Neuronal stem cell (in vitro differentiated cells): ENCODE data around the gene HES1.

ENCODE experiments used
- DNase-seq: peaks from one replicate; pipeline ENCODE4 v3.0.0-alpha.2; 2013; ENCODE audit warnings: low spot score
- H2AFZ ChIP-seq: one replicate; pipeline ENCODE4 v1.6.1; 2013; ENCODE audit warnings: mild to moderate bottlenecking, low read length, inconsistent platforms
- H2AK5ac ChIP-seq: 2 replicates; pipeline ENCODE4 v1.6.1; 2013; ENCODE audit warnings: low read depth, mild to moderate bottlenecking, inconsistent platforms, low read length, moderate library complexity, mixed read lengths
- H2BK120ac ChIP-seq: 2 replicates; pipeline ENCODE4 v1.6.1; 2013; ENCODE audit warnings: low read depth, mild to moderate bottlenecking, inconsistent platforms, low read length, moderate library complexity, mixed read lengths
- H2BK12ac ChIP-seq: one replicate; pipeline ENCODE4 v1.6.1; 2013; ENCODE audit warnings: low read length, inconsistent platforms
- H2BK15ac ChIP-seq: 2 replicates; pipeline ENCODE4 v1.6.1; 2013; ENCODE audit warnings: mild to moderate bottlenecking, low read length, inconsistent platforms, mixed read lengths
- H2BK5ac ChIP-seq: one replicate; pipeline ENCODE4 v1.6.1; 2013; ENCODE audit warnings: inconsistent platforms, mild to moderate bottlenecking, low read length, moderate library complexity
- H3K14ac ChIP-seq: one replicate; pipeline ENCODE4 v1.6.1; 2013; ENCODE audit warnings: low read length, inconsistent platforms
- H3K18ac ChIP-seq: 2 replicates; pipeline ENCODE4 v1.6.1; 2013; ENCODE audit warnings: low read length, inconsistent platforms
- H3K23ac ChIP-seq: 2 replicates; pipeline ENCODE4 v1.6.1; 2013; ENCODE audit warnings: low read depth, mild to moderate bottlenecking, mixed read lengths, low read length, inconsistent platforms; ENCODE audit not compliant: poor library complexity
- H3K27ac ChIP-seq: replicated peaks from 3 replicates; pipeline ENCODE4 v1.5.1; 2013; ENCODE audit warnings: low read length, inconsistent platforms
- H3K27me3 ChIP-seq, 3 experiments: 2 replicates each; pipeline ENCODE4 v1.6.1; 2013; ENCODE audit warnings: low read length in 3 of 3, mild to moderate bottlenecking in 2 of 3, inconsistent platforms in 1 of 3, low read depth in 1 of 3, mixed read lengths in 1 of 3, moderate library complexity in 1 of 3; ENCODE audit not compliant: control insufficient read depth in 3 of 3, insufficient read depth in 3 of 3
- H3K36me3 ChIP-seq, 2 donors: replicated peaks in 1 of 2; 2 replicates each; pipeline ENCODE4 v1.6.1; 2013; ENCODE audit warnings: low read length in 2 of 2; ENCODE audit not compliant: control insufficient read depth in 2 of 2, insufficient read depth in 2 of 2
- H3K4ac ChIP-seq: 2 replicates; pipeline ENCODE4 v1.6.1; 2013; ENCODE audit warnings: inconsistent platforms, mild to moderate bottlenecking, low read length, moderate library complexity
- H3K4me1 ChIP-seq, 2 donors: 1 replicate in 1 of 2; 2 replicates in 1 of 2; pipeline ENCODE4 v1.6.1; 2013; ENCODE audit warnings: low read length in 2 of 2, low read depth in 1 of 2; ENCODE audit not compliant: control insufficient read depth in 2 of 2, insufficient read depth in 1 of 2
- H3K4me2 ChIP-seq: one replicate; pipeline ENCODE4 v1.6.1; 2013; ENCODE audit warnings: mild to moderate bottlenecking, low read length, inconsistent platforms; ENCODE audit not compliant: insufficient read depth, poor library complexity, severe bottlenecking
- H3K4me3 ChIP-seq, 2 donors: 2 replicates each; pipeline ENCODE4 v1.5.1; 2013; ENCODE audit warnings: low read length in 2 of 2, mild to moderate bottlenecking in 2 of 2, inconsistent platforms in 1 of 2, moderate library complexity in 1 of 2
- H3K79me1 ChIP-seq: one replicate; pipeline ENCODE4 v1.6.1; 2013; ENCODE audit warnings: low read depth, mild to moderate bottlenecking, inconsistent platforms, low read length, moderate library complexity
- H3K9ac ChIP-seq: one replicate; pipeline ENCODE4 v1.6.1; 2013; ENCODE audit warnings: mild to moderate bottlenecking, low read depth, low read length, inconsistent platforms; ENCODE audit not compliant: poor library complexity
- H3K9me3 ChIP-seq, 2 donors: replicated peaks in 1 of 2; 2 replicates each; pipeline versions ENCODE3 to v1.6.1; 2013; ENCODE audit warnings: low read length in 2 of 2, mild to moderate bottlenecking in 2 of 2, inconsistent platforms in 1 of 2, low read depth in 1 of 2, mixed read lengths in 1 of 2, moderate library complexity in 1 of 2; ENCODE audit not compliant: control insufficient read depth in 2 of 2, insufficient read depth in 1 of 2
- H4K8ac ChIP-seq: one replicate; pipeline ENCODE4 v1.6.1; 2013; ENCODE audit warnings: low read depth, mild to moderate bottlenecking, inconsistent platforms, low read length, moderate library complexity
- H4K91ac ChIP-seq: one replicate; pipeline ENCODE4 v1.6.1; 2013; ENCODE audit warnings: low read length, low read depth, mild to moderate bottlenecking, inconsistent platforms; ENCODE audit not compliant: poor library complexity
- WGBS, 2 donors: extraction: QIAGEN DNeasy Blood & Tissue Kit; methylation state at CpG; one replicate each; pipeline ENCODE4 v1.1.7; 2013; ENCODE audit warnings: missing lambda C conversion rate in 2 of 2, mixed read lengths in 1 of 2; ENCODE audit not compliant: insufficient read length in 2 of 2, insufficient replicate concordance in 1 of 2; ENCODE audit errors: extremely low coverage in 2 of 2; 5-methylcytosine and 5-hydroxymethylcytosine counted together

The HES1 gene

DNA sequence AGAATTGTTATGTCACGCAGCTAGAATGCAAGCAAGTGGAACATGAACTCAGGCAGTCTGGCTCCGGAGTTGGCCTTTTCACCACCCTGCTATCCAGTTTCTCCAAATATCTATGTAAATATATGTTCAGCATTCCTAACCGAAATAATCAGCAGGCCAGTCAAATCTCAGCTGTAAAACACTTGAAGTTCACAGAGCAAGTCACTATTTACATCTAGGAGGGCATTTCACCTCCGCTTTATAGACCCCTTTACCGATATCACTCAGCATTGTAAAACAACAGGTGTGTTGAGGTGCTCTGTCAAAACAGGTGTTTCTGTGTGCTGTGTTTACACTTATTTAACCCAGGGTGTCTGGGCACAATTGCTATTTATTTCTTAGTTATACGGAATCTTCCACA lies 12.2 kb upstream of the HES1 start:
- H2BK15ac ChIP-seq: no peak overlapping the region
- H2AFZ ChIP-seq: no peak overlapping the region
- WGBS, 2 donors: no CpG with 5 or more reads among the region's 6 CpGs
- no peak overlapping the region for H4K8ac ChIP-seq
- H2BK12ac ChIP-seq: no peak overlapping the region
- no peak overlapping the region for H3K27ac ChIP-seq
- no peak overlapping the region for H3K9ac ChIP-seq
- no peak overlapping the region for H4K91ac ChIP-seq
- no peak overlapping the region for H2BK5ac ChIP-seq
- H3K4me3 ChIP-seq: no peak overlapping the region
- no peak overlapping the region for H2BK120ac ChIP-seq
- no peak overlapping the region for H3K4ac ChIP-seq
- no peaks in the 10 kb centered on the region for H3K79me1 ChIP-seq
- H3K4me2 ChIP-seq: no peak overlapping the region
- no peak overlapping the region for H3K14ac ChIP-seq
- H3K4me1 ChIP-seq: no peaks in the 10 kb centered on the region
- H3K27me3 ChIP-seq: peaks cover 0 to 18% (median 0%) of the 10 kb centered on the region in 3 experiments
- no peaks in the 10 kb centered on the region for H3K36me3 ChIP-seq
- DNase-seq: no peak
- H3K18ac ChIP-seq: no peak overlapping the region
- no peak overlapping the region for H3K23ac ChIP-seq
- no peaks in the 10 kb centered on the region for H3K9me3 ChIP-seq
- no peak overlapping the region for H2AK5ac ChIP-seq

DNA sequence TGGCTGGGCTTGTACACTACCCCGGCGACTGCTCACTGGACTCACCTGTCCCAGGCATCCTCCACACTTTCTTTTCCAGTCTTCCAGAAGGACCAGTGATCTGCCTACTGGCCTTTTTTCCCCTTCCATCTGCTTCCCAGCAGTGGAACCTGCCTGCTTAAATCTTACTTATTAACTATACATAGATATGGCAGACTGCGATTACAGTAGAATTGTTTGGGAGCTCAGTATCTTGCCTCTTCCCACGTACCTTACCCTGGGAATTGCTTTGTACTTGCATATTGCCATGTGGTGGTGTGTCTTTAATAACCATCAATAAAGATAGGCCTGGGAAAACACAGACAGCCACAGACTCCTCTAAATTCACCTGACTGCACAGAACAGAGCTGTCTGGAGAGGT lies 11.8 kb upstream of the HES1 start:
- Histone ChIP-seq H2BK15ac (no peak overlapping the region), H3K27ac (no peak overlapping the region), H4K8ac (no peak overlapping the region), H3K27me3 (peaks cover 0 to 18% (median 0%) of the 10 kb centered on the region in 3 experiments), H3K23ac (no peak overlapping the region), H2BK12ac (no peak overlapping the region), H3K36me3 (no peaks in the 10 kb centered on the region), H2BK5ac (no peak overlapping the region), H2AFZ (no peak overlapping the region), H3K9ac (no peak overlapping the region), H3K4me1 (peaks cover 0 to under 1% of the 10 kb centered on the region in 2 donors), H3K4me3 (no peak overlapping the region), H3K4me2 (no peak overlapping the region), H2BK120ac (no peak overlapping the region), H3K18ac (no peak overlapping the region), H2AK5ac (no peak overlapping the region), H4K91ac (no peak overlapping the region), H3K79me1 (no peaks in the 10 kb centered on the region), H3K9me3 (no peaks in the 10 kb centered on the region), H3K4ac (no peak overlapping the region), H3K14ac (no peak overlapping the region)
- no CpG with 5 or more reads among the region's 4 CpGs for WGBS, 2 donors
- no peak for DNase-seq

DNA sequence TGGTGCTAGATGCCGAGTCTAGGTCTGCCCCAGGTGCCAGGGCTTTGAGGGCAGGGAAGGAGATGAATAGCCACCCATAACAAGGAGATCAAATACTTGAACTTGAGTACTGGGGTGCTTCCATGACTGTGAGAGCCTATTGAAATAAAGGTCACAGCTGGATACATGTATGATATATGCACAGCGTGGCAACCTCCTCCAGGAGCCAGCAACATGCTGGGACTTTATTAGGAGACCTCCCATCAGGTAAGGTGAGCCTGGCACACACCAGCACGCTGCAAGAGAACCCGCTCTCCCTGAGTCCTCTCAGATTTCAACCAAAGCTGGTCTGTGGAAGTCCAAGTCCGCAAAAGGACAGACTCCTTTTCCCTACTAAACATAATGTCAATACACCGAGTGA lies 10.5 kb upstream of the HES1 start:
- Histone ChIP-seq H2AK5ac (no peak overlapping the region), H3K9ac (no peak overlapping the region), H3K4me3 (no peak overlapping the region), H3K27ac (no peak overlapping the region), H4K8ac (no peak overlapping the region), H2BK12ac (no peak overlapping the region), H3K4me1 (peaks cover 9 to 12% of the 10 kb centered on the region in 2 donors), H3K79me1 (no peaks in the 10 kb centered on the region), H2AFZ (no peak overlapping the region), H3K9me3 (no peaks in the 10 kb centered on the region), H3K4ac (no peak overlapping the region), H3K27me3 (peaks cover 0 to 17% (median 0%) of the 10 kb centered on the region in 3 experiments), H2BK5ac (no peak overlapping the region), H3K23ac (no peak overlapping the region), H3K14ac (no peak overlapping the region), H4K91ac (no peak overlapping the region), H3K4me2 (no peak overlapping the region), H2BK120ac (no peak overlapping the region), H3K36me3 (no peaks in the 10 kb centered on the region), H3K18ac (no peak overlapping the region), H2BK15ac (no peak overlapping the region)
- DNase-seq: no peak
- no CpG with 5 or more reads among the region's 6 CpGs for WGBS, 2 donors

DNA sequence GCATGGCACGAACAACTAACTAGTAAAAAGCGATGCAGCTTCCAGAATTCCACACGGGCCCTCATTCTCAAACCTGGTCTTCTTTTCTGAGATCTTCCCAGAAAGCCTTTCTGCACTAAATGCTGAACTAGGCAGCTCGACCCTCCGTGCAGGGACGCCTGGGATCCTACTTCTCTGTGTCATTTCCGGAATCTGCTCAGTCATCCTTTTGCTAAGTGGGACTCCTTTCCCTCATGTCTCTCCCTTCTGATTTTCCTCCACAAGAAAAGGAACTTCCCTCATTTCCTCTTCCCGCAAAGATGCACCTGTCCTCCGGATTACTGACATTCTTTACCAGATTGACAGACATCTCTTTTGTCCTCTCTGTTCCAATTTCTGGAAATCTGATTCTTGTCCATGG lies 9.2 kb upstream of the HES1 start:
- no peaks in the 10 kb centered on the region for H3K79me1 ChIP-seq
- peaks cover 0 to 10% (median 0%) of the 10 kb centered on the region in 3 experiments for H3K27me3 ChIP-seq
- no peak for DNase-seq

More for the DNA sequence above, 9.2 kb upstream of the HES1 start:
- no peak overlapping the region for H2AK5ac ChIP-seq
- H2BK5ac ChIP-seq: no peak overlapping the region
- no peaks in the 10 kb centered on the region for H3K36me3 ChIP-seq
- H3K4ac ChIP-seq: no peak overlapping the region
- H3K4me2 ChIP-seq: no peak overlapping the region
- H3K4me1 ChIP-seq: peaks cover 19 to 24% of the 10 kb centered on the region in 2 donors
- no peak overlapping the region for H3K4me3 ChIP-seq
- H2BK12ac ChIP-seq: no peak overlapping the region
- H4K91ac ChIP-seq: no peak overlapping the region
- H3K23ac ChIP-seq: no peak overlapping the region
- H3K18ac ChIP-seq: no peak overlapping the region
- H2AFZ ChIP-seq: no peak overlapping the region
- no CpG with 5 or more reads among the region's 9 CpGs for WGBS, 2 donors
- no peak overlapping the region for H3K27ac ChIP-seq
- no peak overlapping the region for H4K8ac ChIP-seq
- no peak overlapping the region for H3K9ac ChIP-seq
- no peak overlapping the region for H3K14ac ChIP-seq
- H2BK120ac ChIP-seq: no peak overlapping the region
- no peak overlapping the region for H2BK15ac ChIP-seq
- no peaks in the 10 kb centered on the region for H3K9me3 ChIP-seq
